HG02840 (cell line): Measurements from ENCODE around the gene VAT1L.

Source experiments
- ATAC-seq: cut with Tn5 transposase; IDR thresholded peaks from one replicate; pipeline ENCODE4 v1.9.1; 2021; ENCODE audit warnings: mild to moderate bottlenecking, moderate library complexity, moderate number of reproducible peaks; ENCODE audit not compliant: unreplicated experiment, low FRiP score

VAT1L gene

DNA sequence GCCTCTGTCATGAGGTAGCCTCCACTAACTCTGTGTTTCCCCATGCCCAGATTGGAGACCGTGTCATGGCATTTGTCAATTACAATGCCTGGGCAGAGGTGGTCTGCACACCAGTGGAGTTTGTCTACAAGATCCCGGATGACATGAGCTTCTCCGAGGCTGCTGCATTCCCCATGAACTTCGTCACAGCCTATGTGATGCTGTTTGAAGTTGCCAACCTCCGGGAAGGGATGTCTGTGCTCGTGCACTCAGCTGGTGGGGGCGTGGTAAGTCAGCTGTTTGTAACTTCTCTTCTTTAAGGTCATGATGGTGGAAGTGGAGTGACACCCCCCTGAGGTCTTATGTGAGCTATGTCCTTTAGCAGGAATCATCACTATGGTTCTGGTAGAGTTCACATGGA is 36.8 kb downstream of the VAT1L start:
- no peak for ATAC-seq

GRCh38 chr16:77827032-77827431 is 38.7 kb downstream of the VAT1L start:
- no peak for ATAC-seq

GRCh38 chr16:77833921-77834634 is 45.7 kb downstream of the VAT1L start:
- ATAC-seq: no peak

DNA sequence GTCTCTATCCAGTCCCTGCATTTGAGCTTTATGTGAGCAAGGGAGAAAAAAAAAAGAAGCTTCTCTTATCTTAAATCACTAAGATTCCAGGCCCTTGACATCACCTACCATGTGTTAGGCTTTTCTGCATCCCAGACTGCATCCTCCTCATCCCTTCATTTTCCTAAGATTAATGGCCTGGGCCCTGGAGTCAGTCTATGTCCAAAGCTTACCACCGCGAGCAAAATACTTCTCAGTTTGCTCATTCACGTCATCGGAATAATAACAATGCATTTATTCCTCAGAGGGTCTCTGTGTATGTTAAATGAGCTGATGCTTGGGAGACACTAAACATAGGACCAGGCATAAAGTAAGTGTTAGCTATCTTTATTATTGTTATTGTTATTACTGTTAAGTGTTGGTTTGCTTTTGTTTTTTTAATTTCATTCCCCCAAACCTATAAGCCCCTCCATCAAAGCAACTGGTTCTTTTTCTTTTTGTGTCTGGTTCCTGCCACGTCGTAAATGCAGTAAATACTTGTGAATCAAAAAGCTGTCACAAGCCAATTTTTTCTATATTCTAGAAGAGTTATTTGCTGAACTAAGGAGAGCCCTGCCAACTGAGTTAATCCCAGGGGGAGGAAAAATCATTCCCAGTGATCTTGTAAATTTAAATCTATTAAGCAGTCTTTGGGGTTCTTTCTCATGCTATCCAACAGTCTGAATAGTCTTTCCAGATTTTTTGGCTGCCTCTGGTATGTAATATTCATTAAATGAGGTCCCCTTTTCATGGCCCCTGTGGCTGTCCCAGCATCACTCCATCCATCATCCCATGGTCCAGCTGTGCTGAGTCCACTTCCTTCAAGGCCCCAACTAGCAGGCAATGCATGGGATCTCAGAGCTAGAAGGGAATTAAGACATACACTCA is 46.5 kb downstream of the VAT1L start:
- no peak for ATAC-seq

- no peak for ATAC-seq
Observed at GRCh38 chr16:77836801-77837200, 48.4 kb downstream of the VAT1L start.

DNA sequence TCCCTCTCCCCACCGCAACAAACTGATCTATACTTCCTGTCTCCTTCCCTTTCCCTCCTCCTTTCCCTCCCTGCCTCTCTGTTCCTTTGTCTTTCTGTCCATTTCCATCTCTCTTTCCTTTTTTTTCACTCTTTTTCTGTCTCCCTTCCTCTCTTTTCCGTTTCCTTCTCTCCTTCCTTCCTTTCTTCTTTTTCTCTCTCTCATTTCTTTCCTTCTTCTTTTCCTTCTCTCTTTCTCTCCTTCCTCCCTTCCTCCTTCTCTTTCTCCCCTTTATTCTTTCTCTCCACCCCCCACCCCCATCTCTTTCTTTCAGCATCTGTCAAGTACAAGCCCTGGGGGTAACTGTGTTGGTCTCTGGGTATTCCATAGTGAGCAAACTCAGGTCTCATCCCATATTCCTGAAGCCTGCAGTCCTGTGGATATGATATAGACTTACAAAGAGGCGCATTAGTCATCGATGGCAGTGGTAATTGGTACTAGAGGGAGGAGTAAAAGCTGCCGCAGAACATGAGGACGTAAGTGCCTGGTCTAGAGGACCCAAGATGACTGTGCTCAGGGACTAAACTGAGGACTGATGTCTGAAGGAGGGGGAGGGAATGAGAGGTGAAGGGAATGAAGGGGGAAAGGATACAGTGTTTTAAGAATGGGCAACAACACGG is 50.4 kb downstream of the VAT1L start:
- no peak for ATAC-seq

DNA sequence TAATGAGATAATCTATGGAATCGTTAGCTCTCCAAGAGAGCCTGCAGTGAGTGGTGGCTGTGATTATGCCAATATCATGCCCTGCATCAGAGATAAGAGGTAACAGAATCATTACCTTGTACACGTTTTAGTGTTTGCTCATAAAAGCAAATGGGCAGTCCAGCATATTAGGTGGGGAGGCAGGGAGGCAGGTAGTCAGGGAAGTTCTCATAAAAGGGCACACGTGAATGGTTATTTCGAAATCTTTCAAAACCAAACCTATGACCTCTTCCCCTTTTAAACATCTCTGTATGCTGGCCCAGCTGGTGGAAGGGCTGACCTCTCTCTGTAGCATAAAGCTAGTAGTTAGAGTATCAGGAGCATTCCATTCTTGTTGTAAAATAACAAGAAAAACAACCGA is 51.7 kb downstream of the VAT1L start:
- no peak for ATAC-seq

GRCh38 chr16:77840673-77841501 is 52.5 kb downstream of the VAT1L start:
- ATAC-seq: no peak

DNA sequence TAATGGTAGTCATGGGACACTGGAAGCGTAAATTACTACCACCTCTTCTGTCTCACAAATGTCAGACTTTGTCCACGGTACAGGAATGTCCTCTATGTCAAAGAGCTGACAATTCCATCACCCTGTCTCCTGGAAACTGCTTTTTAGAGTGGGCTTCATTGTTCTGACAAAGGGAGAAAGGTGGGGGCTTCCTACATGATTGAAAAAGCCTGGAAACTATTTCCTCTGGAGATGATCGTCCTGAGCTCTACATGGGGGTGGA is 53.1 kb downstream of the VAT1L start:
- ATAC-seq: no peak

GRCh38 chr16:77842468-77842867 is 54.1 kb downstream of the VAT1L start:
- ATAC-seq: no peak

DNA sequence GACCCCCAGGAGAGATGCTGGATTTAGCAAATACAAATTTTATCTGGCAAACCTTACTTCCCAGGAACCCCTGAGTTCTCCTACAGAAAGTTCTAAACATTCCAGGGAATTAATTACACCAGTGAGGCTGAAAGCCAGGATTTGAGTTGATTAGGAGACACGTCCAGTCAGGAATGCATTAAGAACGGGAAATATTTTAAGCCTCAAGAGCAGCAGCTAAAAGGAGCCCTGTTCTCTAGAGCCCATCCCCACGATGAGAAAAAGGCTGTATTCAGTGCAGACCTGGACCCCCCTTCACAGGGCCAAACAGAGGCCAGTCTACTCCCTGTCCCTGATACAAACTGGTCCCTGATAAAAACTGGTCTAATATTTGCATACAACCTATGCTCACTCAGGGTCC is 55.0 kb downstream of the VAT1L start:
- ATAC-seq: no peak

DNA sequence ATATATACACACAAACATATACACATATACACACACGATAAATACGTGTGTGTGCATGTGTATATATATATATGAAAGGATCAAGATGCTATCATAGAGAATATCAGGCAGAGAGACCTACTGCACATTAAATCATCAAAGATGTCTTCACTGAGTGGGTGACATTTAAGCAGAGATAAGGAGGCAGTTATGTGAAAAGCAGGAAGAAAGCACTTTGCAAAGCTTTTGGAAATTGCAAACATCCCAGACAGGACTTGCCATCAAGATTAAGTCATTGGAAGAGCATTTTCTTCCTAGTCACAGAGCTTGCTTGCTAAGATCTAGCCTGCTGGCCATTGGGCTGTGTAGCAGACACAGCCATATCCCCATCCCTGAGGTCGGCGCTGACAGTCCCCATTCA is 56.4 kb downstream of the VAT1L start:
- no peak for ATAC-seq

GRCh38 chr16:77849646-77850258 is 61.4 kb downstream of the VAT1L start:
- ATAC-seq: no peak

- ATAC-seq: no peak
Observed at GRCh38 chr16:77850636-77851333, 62.4 kb downstream of the VAT1L start.

- no peak for ATAC-seq
Observed at GRCh38 chr16:77853161-77853560, 64.8 kb downstream of the VAT1L start.

DNA sequence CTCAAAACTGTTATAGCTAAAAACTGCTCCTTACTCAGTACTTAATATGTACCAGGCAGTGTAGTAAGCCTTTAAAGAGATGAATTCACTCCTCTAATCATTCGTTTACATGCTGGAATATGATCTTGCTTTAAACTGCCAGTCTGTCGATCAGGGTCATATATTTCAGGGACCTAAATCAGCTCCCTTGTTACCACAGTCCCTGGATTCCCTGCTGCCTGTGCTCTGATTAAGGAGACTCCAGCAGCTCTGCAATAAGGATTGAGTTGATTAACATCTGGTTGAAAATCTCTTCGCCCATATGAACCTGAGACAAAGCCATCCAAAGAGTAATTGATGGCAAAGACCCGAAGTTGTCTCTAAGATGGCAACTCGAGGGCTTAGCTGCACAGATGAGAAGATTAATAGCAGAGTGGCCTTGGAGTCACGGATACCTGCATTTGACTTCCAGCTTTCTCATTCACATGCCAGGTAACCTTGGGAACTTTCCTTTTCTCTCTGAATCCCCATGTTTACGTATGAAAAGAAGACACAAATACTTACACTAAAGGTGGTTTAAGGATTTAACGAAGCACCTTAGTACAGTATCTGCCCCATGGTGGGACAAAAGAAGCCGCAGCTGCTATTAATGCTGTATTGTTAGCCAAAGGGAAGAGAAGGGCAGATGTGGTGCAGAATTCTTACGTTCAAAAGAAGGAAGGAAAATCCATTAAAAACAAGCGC is 68.2 kb downstream of the VAT1L start:
- no peak for ATAC-seq

- no peak for ATAC-seq
Observed at GRCh38 chr16:77858060-77858459, 69.7 kb downstream of the VAT1L start.

DNA sequence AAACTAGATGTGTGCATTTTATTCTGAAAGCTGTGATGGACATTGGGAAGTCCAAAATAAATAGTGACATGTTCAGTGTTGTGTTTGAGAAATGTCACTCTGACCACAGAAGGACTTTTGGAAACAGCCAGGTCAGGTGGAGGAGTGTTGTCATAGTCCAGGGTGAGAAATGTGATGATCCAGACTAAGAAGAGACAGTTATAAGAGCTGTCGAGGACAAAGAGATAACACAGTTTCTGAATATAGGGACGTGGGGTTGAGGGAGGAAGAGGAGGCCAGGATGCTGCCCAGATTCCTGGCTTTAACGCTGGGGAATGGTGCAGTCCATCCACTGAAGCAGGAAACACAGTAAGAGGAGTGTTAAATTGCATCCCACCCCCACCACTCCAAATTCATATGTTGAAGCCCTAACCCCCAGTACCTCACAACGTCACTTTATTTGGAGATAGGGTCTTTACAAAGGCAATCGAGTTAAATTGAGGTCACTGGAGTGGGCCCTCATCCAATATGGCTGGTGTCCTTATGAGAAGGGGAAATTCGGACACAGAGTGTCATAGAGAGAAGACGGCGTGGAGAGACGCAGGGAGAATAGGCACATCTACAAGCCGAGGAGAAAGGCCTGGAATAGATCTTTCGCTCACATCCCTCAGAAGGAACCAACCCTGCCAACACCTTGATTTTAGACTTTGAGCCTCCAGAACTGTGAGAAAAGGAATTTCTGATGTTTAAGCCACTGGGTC is 71.3 kb downstream of the VAT1L start:
- ATAC-seq: no peak
